Measurements from ENCODE around the gene DDAH1. TPM values are rescaled to one million over a fixed set of nuclear protein-coding genes. Genes with fewer than 3 reads are reported as not detected.

The DDAH1 gene
- total and polyA plus RNA-seq, 2 of the 8 experiments (the other 6 are each of a cell fraction or from before 2014, with no cell fraction given) = 22.8 to 54.5 TPM

- Histone ChIP-seq H3K27me3 (replicated peaks in 1 of 4; ENCODE audit: control insufficient read depth in 3 of 4, extremely low read depth in 1 of 4, insufficient read depth in 3 of 4, low read length in 3 of 4) (no peaks in the 10 kb centered on the region), H3K9ac (replicated peaks in 1 of 4; ENCODE audit: extremely low read depth in 1 of 4, low read depth in 3 of 4, low read length in 3 of 4) (no peak overlapping the region), H3K4me1 (replicated peaks in 1 of 4; ENCODE audit: control insufficient read depth in 3 of 4, insufficient read depth in 4 of 4, low read length in 3 of 4) (peaks cover 0 to 4% (median 0%) of the 10 kb centered on the region in 4 experiments; a peak in 1 of 7 replicates), H3K79me2 (ENCODE audit: control insufficient read depth in 1 of 2, insufficient read depth in 2 of 2, low read length in 2 of 2) (no peaks in the 10 kb centered on the region), H3K14ac (ENCODE audit: insufficient read length) (no peak overlapping the region), H2AFZ (ENCODE audit: low read length) (no peak overlapping the region), H2AK5ac (ENCODE audit: low read depth, low read length) (no peak overlapping the region), H3K23me2 (ENCODE audit: low read depth, low read length) (no peaks in the 10 kb centered on the region), H3K4ac (replicated peaks; ENCODE audit: insufficient read length, low read depth, low read length) (no peak overlapping the region), H2BK120ac (replicated peaks; ENCODE audit: low read depth, low read length) (no peak overlapping the region), H2BK20ac (ENCODE audit: low read length) (no peak overlapping the region), H4K5ac (ENCODE audit: insufficient read length, low read depth, low read length) (no peak overlapping the region), H2BK15ac (ENCODE audit: low read length) (no peak overlapping the region), H3K18ac (ENCODE audit: extremely low read depth, low read length) (no peak overlapping the region), H3K9me3 (ENCODE audit: insufficient read depth in 2 of 2, low read depth in 1 of 2, low read length in 1 of 2) (no peaks in the 10 kb centered on the region), H3K27ac (ENCODE audit: low read depth, low read length) (no peak overlapping the region), H4K20me1 (replicated peaks in 1 of 2; ENCODE audit: control insufficient read depth in 1 of 2, insufficient read depth in 2 of 2, low read length in 2 of 2) (peaks cover 0 to 2% of the 10 kb centered on the region in 2 experiments), H2BK5ac (ENCODE audit: low read depth, low read length) (no peak overlapping the region), H3K79me1 (ENCODE audit: low read depth, low read length) (no peaks in the 10 kb centered on the region), H3K36me3 (ENCODE audit: control insufficient read depth in 2 of 4, insufficient read depth in 4 of 4, low read length in 3 of 4) (no peaks in the 10 kb centered on the region), H4K91ac (replicated peaks; ENCODE audit: insufficient read length, low read length) (no peak overlapping the region), H3K23ac (ENCODE audit: insufficient read length) (no peak overlapping the region), H3K56ac (replicated peaks; ENCODE audit: insufficient read length, low read depth, low read length) (no peak overlapping the region), H2BK12ac (ENCODE audit: low read depth, low read length) (no peak overlapping the region), H3K4me2 (ENCODE audit: insufficient read depth in 1 of 2, low read depth in 2 of 2, low read length in 2 of 2) (no peak overlapping the region), H4K8ac (ENCODE audit: extremely low read depth, insufficient read depth, low read length) (no peak overlapping the region), H3K4me3 (ENCODE audit: extremely low read depth in 1 of 4, insufficient read depth in 2 of 4, low read depth in 3 of 4, low read length in 4 of 4) (no peak overlapping the region)
- ChIA-PET POLR2A (ENCODE audit: partially characterized antibody) (no interaction called here), CTCF (ENCODE audit: partially characterized antibody) (interaction anchor here (0.7 to 1.9 kb wide), 3 partner anchors 22 to 319 kb away, joined by 3 to 8 read pairs (median 3); no protein-coding TSS in a partner anchor)
- no peak for FAIRE-seq
- no peak for DNase-seq (ENCODE audit: low read depth in 1 of 2, low spot score in 2 of 2)
- 89% methylated on average over 5 of the region's 5 CpGs; no CpG with 5 or more reads in 1 of the 2 experiments for WGBS, 2 experiments (ENCODE audit: extremely low coverage in 1 of 2, insufficient coverage in 1 of 2, insufficient read length in 1 of 2, insufficient replicate concordance in 2 of 2, low coverage in 1 of 2, low lambda C conversion rate in 2 of 2, missing lambda C conversion rate in 1 of 2)
- no peak for TF ChIP-seq JUN (IDR thresholded peaks at IDR 0.05; ENCODE audit: low read depth, low read length)
- no peak for TF ChIP-seq RFX5 (IDR thresholded peaks at IDR 0.05; ENCODE audit: borderline replicate concordance, low read depth, low read length)
- TF ChIP-seq RBBP5 (IDR thresholded peaks at IDR 0.05; ENCODE audit: borderline replicate concordance, low read depth, low read length) = no peak
- no peak for TF ChIP-seq NANOG (IDR thresholded peaks at IDR 0.05; ENCODE audit: insufficient read depth, low read depth, low read length, poor library complexity, severe bottlenecking)
- TF ChIP-seq GABPA (IDR thresholded peaks at IDR 0.05; ENCODE audit: borderline replicate concordance, insufficient read depth, low read length) = no peak
- TF ChIP-seq TBP (IDR thresholded peaks at IDR 0.05; ENCODE audit: low read depth, low read length) = no peak
- no peak for TF ChIP-seq SP4 (IDR thresholded peaks at IDR 0.05; ENCODE audit: low read length)
- no peak for TF ChIP-seq ATF2 (IDR thresholded peaks at IDR 0.05; ENCODE audit: low read length)
Measured at GRCh38 chr1:85372683-85373377, 92.1 kb downstream of the DDAH1 start.
